ENCODE results near the gene TTR.

DNA sequence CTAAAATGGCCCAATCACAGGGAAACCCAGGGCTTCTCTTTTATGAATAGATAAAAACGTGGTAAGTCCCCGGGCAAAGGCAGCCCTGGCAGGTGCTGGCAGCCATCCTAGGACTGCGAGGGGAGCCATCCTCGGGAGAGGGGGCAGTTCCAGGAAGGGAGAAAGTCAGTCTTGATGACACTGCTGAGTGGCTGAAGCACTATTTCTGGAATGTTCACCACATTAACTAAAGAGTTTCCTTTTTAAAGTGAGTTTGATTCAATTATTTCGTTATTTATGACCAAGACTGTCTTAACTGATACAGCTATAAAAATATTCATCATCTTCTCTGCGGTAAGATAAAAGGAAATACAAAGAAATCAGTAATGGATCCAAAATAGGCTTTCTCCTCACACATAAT lies 20.4 kb downstream of the TTR start:
- TF ChIP-seq CTCF (IDR thresholded peaks at IDR 0.05): no peak
- TF ChIP-seq POLR2A (IDR thresholded peaks at IDR 0.05): no peak
